Hematopoietic multipotent progenitor cell treated with erythropoietin and hydrocortisone succinate and interleukin-3 and kit ligand, for 15 days (in vitro differentiated cells): ENCODE measurements around the gene TBXA2R.
"Not testable (repeated sequence)": the region's sequence is repeated elsewhere in the genome, so short reads cannot be mapped to it uniquely, and the experiment has no call there.

ENCODE experiments used
- DNase-seq: peaks from one replicate; pipeline ENCODE4 v3.0.0-alpha.2; 2015; ENCODE audit warnings: low spot score

Gene TBXA2R

GRCh38 chr19:3639479-3639878, 32.8 kb upstream of the TBXA2R start:
- DNase-seq, result no peak

- DNase-seq, result no peak
These were observed 31.8 kb upstream of the TBXA2R start for GRCh38 chr19:3638208-3639193.

- no peak for DNase-seq
These were observed 30.9 kb upstream of the TBXA2R start for GRCh38 chr19:3637621-3638020.

GRCh38 chr19:3636962-3637361, 30.3 kb upstream of the TBXA2R start:
- no peak for DNase-seq

- DNase-seq, result no peak
These were observed 29.8 kb upstream of the TBXA2R start for GRCh38 chr19:3636506-3636905.

- no peak for DNase-seq
These were observed 27.9 kb upstream of the TBXA2R start for GRCh38 chr19:3634496-3635045.

- DNase-seq, result no peak
These were observed 26.9 kb upstream of the TBXA2R start for GRCh38 chr19:3633559-3633988.

GRCh38 chr19:3632739-3633558, 26.3 kb upstream of the TBXA2R start:
- no peak for DNase-seq

- no peak for DNase-seq
These were observed 25.4 kb upstream of the TBXA2R start for GRCh38 chr19:3632098-3632497.

GRCh38 chr19:3631053-3631861, 24.6 kb upstream of the TBXA2R start:
- no peak for DNase-seq

GRCh38 chr19:3628766-3629165, 22.1 kb upstream of the TBXA2R start:
- not testable (repeated sequence) for DNase-seq

GRCh38 chr19:3627351-3627723, 20.7 kb upstream of the TBXA2R start:
- DNase-seq, result no peak

GRCh38 chr19:3626473-3627350, 20.0 kb upstream of the TBXA2R start, which contains the start of gene CACTIN:
Gene CACTIN, minus strand, starts transcription at chr19:3626790. Its CDS starts 28 bp downstream, at chr19:3626762.
- DNase-seq, result peak; percentile 100

GRCh38 chr19:3625996-3626472, 19.4 kb upstream of the TBXA2R start:
- DNase-seq, result peak; percentile 24

GRCh38 chr19:3623716-3624115, 17.0 kb upstream of the TBXA2R start:
- DNase-seq, result no peak

- no peak for DNase-seq
These were observed 15.5 kb upstream of the TBXA2R start for GRCh38 chr19:3622224-3622623.

GRCh38 chr19:3621689-3622088, 15.0 kb upstream of the TBXA2R start:
- no peak for DNase-seq

GRCh38 chr19:3620817-3621547, 14.3 kb upstream of the TBXA2R start:
- DNase-seq, result no peak

- no peak for DNase-seq
These were observed 13.6 kb upstream of the TBXA2R start for GRCh38 chr19:3620145-3620816.
